Frontal cortex (tissue), 4 donors: ENCODE data around the gene ALKAL2. TPM values are rescaled to one million over a fixed set of nuclear protein-coding genes. Genes with fewer than 3 reads are reported as not detected.

ENCODE experiments used
- DNase-seq, 2 donors: peaks; one replicate each; pipeline ENCODE4 v3.0.0; 2012; ENCODE audit warnings: low spot score in 2 of 2
- FAIRE-seq: peaks from 2 replicates; lab custom pipeline; 2012; peaks lifted over from hg19 to GRCh38; lab: Jason Lieb, UNC
- total RNA-seq: library from RNA; depleted of rRNA; stranded (reverse); fragments of >200 nt; gene quantifications from one replicate; pipeline ENCODE4 v1.2.3, GENCODE V29; 2014
- donor health status: control.
- donor health status: control.
- donor health status: control.

ALKAL2 gene
- total RNA-seq, 1 donor from 2014 or later: 2.0 TPM

DNA sequence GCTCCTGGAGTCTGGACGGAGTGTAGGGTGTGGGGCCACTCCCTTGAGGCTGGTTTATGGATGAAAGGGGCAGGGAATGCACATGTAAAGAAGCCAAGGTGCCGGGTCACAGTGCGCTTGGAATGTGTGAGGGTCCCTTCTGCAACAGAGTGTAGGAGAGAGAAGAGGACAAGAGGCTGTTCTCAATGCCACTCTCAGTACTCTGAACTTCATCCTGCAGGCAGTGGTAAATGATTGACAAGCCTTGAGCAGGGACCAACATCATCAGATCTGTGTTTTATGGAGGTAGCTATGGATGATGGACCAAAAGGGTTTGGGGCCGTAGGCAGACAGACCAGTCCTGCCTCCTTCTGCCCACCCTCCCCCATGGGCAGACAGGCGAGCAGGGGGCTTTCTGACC, 7.2 kb upstream of the ALKAL2 start:
- FAIRE-seq (no peak), DNase-seq (no peak)

DNA sequence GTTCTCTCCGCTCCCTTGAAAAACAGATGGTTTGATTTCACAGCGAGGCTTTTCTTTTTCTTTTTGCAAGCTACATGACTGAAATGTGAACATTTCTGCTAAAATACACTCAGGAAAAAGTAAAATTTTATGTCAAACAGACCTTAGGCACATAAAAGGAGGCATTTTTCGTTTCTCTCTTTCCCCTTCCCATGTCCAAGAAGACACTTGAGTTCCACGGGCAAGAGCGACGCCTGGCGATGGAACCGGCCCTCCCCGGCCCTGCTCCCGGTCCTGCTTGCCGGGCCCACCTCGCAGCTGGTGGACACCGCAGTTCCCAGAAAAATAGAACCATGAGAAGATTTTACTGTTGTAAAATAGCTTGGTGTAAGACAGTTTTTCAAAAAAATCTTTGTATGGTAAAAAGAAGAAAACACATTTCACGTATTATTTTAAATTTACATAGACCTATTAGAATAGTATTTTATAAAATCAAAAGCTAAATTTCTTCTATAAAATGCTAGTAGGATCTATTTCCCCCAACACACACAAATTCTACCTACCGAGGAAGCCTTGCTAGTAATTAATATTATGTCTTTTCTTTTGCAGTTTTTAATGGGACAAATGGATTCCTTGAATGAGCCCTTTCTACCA, 2.3 kb upstream of the ALKAL2 start:
- DNase-seq (peak; percentile 75 to 77), FAIRE-seq (peak; percentile 52)

DNA sequence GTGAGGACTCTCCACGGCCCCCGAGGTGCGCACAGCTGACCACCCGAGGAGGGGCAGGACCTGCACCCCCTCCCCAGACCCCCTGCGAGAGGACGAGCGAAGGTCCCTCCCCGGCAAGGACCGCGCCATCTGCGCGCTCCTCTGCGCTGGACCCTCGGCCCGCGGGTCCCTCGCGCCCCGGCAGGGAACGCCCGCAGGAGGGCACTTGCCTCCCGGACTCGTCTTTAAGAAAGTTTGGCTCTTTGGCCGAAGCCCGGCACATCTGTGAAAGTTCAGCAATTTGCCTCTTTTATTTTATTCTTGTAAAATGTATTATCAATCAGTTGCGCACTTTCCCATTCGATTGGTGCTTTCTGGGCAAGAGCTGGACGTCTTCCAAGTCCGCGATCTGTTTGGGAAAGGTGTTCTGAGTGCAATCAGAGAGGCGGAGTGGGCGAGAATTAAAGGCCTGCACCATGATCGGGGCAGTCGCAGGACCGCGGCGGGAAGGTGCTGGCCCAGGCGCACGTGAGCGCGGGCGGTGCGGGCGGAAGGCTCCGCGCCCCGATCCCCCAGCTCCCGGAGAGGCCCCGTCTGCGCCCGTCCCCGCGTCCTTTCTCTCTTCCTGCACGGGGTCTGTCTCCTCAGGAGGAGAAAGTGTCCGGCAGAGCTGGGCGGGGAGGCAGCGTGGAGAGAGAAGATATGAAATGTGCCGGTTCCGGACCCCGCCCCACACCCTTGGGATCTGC, 1.6 kb upstream of the ALKAL2 start:
- no peak for FAIRE-seq
- DNase-seq: peak; percentile 33 to 43

DNA sequence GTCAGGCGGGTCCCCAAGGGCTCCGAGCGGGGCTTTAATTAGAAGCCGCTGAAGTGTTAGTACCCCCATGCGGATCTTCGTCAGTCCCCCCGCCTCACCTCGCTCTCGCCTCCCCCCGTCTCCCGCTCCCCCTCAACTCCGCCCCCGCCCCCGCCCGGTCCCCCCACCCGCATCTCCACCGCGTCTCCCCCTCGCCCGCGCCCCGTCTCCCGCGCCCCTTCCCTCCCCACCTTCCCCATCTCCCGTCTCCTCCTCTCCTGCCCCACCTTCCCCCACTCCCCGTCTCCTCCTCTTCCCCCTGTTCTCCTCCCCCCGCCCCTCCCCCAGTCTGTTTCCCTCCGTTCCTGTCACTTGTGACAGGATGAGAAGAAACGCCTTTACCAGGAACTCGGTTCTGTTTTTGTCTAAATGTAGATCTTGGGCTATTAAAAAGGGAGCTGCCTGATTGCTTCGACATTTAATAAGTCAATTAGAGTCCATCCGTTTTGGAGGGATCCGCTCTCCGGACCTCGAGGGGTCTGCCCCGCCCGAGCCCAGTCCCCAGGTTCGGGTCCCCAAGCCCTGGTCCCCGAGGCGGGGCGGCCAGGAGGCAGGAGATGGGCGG, 969 bp upstream of the ALKAL2 start:
- peak; percentile 16 to 36 for DNase-seq
- FAIRE-seq: no peak

DNA sequence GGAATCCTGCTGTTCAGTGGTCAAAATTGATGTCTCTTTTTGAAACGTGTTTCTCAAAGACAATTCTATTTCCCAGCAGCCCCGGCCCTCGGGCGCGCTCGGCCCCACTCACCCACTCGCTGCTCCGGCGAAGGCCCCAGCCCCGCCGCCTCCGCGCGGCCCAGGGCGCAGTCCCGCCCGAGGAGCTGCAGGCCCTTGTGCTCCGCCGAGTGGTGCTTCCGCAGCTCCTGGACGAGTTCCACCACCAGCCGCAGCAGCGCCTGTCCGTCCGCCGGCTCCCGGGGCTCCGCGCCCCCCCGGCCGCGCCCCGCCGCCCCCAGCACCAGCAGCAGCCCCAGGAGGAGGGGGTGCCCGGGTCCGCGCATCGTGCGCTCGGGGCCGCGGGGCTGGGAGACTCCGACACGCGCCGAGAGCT, 413 bp downstream of the ALKAL2 start:
- FAIRE-seq (no peak), DNase-seq (peak; percentile 34 to 48)

DNA sequence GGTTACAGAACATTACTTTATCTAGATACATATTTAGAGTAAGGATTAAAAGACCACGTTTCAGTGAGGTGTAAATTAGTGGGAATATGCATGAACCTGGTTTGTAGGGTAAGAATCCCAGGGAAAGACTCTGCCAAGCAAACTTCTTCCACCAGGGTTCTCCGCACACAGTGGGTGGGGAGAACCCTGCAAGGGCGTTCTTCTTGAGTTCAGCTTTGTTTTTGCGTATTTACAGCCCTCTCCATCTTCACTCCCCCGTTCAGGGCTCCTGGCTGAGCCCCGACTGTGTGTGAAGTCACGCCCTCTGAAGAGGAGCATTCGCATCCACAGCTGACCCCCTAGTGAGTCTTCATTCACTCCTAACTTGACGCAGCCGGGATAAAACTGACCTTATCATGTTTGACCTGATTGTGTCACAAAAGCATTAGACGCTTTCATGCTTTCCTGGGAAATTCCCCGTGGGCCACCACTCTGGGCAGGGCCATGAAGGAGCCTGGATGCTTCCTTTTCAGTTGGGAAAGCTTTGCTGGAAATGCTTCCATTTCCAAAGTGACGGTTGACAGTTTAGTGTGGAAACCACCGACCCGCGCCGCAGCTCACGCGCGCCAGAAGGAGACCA, 1.0 kb downstream of the ALKAL2 start:
- no peak for DNase-seq
- no peak for FAIRE-seq

DNA sequence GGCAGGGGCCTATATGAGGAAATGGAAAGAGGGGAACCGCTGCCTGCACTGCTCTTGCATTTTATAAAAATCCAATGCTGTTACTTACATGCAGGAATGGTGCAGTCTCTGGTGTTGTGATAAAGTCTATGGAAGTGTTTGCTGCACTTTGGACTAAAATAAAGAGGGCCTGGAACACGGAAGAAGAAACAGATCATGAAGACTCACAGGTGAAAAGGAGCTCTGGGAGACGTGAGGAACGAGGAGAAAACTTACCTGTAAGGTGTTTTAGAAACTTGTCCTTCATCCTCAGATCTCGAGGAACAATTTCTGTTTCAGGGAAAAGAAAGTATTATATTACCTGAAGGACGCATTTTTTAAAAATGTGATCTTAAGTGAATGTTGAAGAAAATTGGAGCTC, 1.9 kb downstream of the ALKAL2 start:
- FAIRE-seq (no peak), DNase-seq (no peak)

DNA sequence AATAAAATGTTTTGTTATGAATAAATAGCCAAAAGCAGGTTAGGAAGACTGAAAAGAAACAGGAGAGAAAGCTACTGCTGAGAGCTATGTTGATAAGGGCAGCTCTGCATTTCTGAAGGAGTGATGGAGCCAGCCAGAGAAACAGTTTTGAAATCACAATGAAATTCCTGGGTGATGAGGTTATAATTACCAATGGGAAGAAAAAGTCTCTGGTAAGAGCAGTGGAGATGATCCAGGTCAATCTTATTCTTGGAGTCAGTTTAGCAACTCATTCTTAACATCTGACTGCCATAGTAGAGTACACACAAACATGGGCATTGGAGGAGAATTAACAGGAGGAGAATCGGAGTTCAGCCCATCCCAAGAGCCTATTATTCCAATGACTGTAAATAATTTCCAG, 2.4 kb downstream of the ALKAL2 start:
- DNase-seq: no peak

DNA sequence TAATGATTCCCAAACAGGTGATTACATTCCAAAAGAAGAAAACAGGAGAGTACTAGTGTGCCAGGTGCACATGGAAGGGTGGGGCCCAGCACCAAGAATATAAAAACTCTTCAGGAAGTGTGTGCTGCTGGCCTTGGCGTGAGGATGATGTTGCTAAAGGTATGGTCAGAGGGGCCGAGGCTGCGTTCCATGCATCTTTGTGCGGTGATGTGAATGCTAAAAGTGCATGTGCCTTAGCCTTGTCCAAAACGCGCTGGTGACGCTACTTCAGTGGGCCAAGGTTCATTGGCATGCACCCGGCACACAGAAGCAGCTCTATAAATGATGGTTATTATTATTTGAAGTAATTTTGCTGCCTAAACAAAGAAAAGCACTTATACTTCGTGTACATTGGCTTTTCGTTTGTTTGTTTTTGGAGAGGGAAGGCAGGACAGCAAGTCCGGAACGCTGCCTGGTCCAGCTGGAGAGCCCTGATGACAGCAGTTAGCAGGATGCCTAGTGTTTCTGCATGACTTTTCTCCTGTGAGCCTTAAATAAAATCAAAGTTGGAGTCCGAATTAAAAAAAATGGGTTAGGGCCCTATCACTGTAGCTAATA, 2.9 kb downstream of the ALKAL2 start:
- DNase-seq: no peak
- no peak for FAIRE-seq

More for the DNA sequence above, 2.4 kb downstream of the ALKAL2 start:
- FAIRE-seq: no peak

DNA sequence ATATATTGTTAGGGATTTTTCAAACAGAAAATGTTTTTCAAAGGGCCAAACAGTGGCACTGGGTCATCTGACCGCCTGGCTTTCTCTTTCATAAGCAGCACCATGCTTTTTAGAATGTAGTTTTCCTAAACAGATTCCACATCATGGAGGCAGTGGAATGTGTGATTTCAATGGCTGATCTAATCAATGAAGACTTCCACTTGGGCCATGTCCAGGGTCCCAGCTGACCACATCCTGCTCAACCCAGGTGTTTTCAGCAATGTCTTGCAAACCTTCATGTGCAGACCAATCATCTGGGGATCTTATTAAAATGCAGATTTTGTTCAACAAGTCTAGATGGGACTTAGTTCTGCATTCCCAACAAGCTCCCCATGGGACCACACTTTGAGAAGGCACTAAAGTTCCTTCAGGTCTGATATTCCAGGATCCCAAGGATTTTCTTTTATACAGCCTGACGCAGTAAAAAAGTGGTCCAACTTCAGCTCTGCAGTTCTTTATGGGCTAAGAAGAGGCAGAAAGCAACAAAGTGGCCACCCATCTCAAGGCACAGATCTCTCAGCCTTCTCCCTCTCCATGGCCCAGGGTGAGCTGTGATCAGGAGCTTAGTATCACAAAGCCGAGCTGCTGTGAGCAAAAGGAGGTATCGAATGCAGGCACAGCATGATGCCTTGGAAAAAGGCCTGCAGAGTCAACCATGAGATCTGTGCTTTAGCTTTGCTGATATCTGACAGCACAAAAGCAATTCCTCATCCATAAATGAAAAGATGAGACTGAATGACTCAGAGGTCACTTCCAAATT, 3.7 kb downstream of the ALKAL2 start:
- FAIRE-seq: no peak
- no peak for DNase-seq

DNA sequence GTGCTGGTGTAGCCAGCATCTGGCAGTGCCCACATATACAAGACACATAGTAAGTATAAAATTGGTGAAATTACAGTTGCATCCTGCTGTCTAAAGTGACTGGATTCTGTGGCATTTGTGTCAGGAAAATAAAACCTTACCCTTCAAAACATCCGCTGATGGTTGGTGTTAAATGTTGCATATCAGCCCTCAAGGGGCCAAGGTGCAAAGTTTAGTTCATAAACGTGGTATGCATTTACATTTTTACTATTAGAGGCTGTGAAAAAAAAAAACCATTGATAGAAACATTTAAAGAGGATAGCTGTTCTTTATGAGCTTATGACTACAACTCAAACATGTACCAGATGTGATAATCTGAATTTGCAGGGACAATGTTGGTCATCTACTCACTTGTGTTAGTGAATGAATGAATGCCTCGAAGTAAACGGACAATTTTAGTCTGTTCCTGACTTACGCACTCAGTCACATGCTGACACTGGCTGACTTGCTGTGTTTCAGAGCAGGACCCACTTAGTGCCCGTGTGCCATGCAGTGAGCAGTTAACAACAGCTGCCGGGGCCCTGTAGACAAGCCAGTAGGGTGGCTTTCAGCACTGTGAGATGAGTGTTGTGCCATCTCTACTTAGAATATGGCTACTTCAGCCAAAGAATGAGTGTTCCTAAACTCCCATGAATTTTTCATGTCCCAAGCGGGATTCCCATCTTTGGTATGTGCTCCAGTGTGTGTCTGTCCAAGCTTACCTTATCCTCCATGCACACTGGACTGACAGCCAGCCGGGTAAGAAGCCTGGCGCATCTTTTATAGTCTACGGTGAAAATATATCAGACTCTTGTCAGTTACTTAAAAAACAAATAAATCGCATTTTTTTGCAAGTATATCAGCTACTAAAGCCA, 5.3 kb downstream of the ALKAL2 start:
- FAIRE-seq: no peak
- no peak for DNase-seq

DNA sequence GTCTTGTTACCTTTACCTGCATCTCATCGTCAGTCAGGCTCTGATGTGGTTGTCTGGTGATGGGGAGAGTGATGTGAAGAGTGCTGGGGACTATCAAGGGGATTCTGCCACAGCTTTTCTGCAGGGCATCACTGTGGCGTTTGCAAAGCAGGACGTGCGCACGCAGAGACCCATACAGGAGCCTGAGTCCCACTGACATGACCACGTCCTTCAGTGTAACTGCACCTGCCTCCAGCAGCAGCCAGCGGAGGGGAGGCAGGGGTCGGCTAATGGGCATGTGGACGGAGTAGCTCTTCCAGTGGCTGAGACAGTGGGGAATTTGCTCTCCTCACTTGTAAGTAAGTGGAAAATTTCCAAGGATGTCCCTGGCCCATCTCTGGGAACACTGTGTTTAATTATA, 6.5 kb downstream of the ALKAL2 start:
- FAIRE-seq (no peak), DNase-seq (no peak)

DNA sequence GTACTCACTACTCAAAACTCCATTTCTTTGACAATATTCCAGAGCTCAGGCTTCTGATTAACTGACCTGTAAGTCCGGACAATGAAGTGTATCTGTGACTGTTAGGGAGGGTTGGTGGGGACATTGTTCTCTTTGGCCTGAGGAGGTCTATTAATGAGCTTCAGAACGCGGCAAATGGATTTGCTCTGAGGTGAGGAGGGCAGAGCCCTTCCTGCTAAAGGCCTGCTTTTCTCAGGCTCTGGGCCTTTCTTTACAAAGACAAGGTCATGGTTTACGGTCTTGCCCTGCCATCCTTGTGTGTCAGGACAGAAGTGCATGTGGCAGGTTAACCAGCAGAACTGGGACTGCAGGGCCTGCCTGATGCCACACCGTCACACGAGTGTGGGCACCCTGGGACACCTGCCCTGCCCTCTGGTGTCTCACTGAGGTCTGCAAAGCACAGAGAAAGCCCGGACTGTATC, 7.2 kb downstream of the ALKAL2 start:
- FAIRE-seq (no peak), DNase-seq (no peak)

DNA sequence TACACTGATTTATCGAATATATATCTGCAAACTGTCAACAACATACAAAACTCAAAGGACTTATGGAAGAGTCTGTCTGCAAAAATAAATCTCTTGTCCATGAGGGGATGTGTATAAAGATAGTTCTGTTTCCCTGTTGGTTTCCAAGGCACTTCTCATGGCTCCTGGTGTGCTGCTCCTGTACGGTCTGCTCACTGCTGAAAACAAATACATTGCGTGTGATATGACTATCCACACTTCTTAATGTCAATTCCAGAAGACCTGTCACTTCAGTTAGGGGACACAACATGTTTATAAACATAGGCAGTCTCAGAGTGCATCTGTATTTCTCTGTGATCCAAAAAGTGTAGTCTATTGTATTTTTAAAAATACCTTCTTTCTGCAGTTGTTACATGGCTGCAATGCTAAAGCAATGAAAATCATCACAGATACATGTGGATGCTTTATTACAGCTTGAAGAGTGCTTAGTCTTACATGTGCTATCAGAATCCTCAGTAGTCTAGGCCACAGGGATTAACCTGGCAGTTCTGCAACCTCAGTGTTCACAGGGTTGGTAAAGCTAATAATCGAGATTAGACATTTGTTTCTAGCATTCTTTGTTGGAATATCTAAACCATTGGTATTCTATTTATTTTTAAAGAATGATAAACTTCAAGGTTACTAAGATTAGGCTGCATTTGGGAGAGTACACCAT, 7.8 kb downstream of the ALKAL2 start:
- DNase-seq: no peak
- no peak for FAIRE-seq

DNA sequence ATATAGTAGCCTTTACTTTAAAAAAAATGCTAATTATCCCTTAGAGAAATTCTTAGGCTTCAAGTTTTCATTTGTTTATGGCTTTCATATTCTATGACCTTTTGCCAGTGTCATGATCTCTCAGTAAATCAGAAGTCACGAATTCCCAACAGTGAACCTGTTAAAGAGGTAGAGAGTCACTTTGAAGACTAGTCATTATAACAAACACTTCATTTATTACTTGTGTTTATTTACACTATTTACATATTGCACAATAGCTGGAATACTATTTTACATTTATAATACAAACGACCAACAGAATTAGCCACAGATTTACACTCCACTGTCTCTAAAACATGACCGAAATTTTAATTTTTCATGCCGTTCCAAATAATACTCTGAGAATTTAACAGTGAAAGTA, 8.5 kb downstream of the ALKAL2 start:
- FAIRE-seq (no peak), DNase-seq (no peak)

DNA sequence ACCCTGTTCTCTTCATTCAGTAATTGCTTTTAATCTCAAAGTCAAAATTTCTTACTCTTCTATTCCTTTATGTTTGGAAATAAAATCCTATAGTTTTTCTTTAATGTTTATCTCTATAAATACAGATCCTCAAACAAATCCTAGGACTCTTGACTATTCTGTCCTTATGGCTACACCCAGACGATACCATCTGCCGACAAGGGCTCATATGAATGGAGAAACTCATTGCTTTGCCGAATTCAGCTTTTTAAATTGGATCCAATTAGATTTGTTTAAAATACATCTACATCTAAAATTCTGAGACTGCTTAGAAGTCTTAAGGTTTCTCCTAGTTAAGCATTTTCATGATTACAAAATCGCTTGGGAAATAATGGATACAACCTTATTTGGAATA, 9.0 kb downstream of the ALKAL2 start:
- FAIRE-seq (no peak), DNase-seq (no peak)

DNA sequence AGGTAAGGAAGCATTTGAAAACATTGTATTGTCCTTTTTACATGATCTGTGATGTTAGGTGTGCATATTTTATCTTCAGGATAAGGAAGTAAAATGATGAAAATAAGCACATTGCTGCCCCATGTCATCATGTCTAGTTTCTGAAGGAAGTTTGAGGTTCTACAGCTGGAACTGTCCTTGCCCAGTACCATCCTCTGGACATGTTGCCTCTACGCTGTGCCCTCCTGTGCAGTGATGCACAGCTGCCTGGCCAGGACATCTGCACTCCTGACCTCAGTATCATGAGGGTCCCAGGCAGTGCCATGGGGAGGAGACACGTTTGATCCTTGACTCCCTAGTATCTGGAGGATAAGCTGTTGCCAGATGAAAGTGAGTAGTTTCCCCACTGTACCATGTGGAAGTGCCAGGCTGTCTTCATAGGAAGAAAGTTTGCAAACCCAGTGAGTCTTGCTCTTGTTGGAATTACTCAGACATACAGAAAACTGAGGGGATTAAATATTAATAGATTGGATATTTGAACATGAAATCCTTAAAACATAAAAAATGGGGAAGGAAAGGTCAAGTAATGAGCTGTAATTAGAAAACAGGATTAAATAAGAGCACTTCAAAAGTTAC, 9.5 kb downstream of the ALKAL2 start:
- DNase-seq (no peak), FAIRE-seq (no peak)

DNA sequence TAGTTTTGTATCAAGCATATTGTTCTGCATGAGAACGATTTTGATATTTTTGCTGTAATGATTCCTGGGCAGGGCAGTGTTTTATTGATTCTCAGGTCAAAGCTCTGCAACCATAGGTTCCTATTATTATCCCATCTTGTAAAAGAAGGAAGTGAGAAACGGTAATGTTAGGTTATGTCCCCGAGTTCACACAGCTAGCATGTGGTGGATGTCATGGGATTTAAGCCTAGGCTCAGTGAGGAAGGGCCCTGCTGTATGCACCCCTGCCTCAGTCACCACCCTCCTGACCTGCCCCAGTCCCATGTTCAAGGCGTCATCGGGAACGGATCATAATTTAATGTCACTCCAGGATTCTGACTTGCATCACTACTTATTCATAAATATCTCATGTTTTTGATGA, 12.4 kb downstream of the ALKAL2 start:
- DNase-seq (no peak), FAIRE-seq (no peak)
